ENCODE measurements around the gene TRIM56.

GRCh38 chr7:101133621-101134398 lies 48.5 kb downstream of the TRIM56 start:
- TF ChIP-seq EZH2phosphoT487 (IDR thresholded peaks at IDR 0.05; ENCODE audit: low read depth), result no peak
- TF ChIP-seq, protein P1, sequence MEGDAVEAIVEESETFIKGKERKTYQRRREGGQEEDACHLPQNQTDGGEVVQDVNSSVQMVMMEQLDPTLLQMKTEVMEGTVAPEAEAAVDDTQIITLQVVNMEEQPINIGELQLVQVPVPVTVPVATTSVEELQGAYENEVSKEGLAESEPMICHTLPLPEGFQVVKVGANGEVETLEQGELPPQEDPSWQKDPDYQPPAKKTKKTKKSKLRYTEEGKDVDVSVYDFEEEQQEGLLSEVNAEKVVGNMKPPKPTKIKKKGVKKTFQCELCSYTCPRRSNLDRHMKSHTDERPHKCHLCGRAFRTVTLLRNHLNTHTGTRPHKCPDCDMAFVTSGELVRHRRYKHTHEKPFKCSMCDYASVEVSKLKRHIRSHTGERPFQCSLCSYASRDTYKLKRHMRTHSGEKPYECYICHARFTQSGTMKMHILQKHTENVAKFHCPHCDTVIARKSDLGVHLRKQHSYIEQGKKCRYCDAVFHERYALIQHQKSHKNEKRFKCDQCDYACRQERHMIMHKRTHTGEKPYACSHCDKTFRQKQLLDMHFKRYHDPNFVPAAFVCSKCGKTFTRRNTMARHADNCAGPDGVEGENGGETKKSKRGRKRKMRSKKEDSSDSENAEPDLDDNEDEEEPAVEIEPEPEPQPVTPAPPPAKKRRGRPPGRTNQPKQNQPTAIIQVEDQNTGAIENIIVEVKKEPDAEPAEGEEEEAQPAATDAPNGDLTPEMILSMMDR (IDR thresholded peaks at IDR 0.05; ENCODE audit: low read depth, low read length), result no peak

All from OCI-LY3 (cell line).